Uterus (tissue), 2 donors: ENCODE results near the gene GJA3.

Source experiments
- CTCF ChIP-seq, 4 experiments: fragments of 200-600 bp in 2 of 4; fragments of 450-650 bp in 2 of 4; sonication (generic) in 2 of 4; IDR thresholded peaks; one replicate each; pipeline ENCODE4 v1.5.1; 2016 to 2019; ENCODE audit warnings: antibody characterized with exemption in 4 of 4, mild to moderate bottlenecking in 2 of 4, moderate library complexity in 1 of 4
- POLR2A ChIP-seq, 2 donors: fragments of 450-650 bp; IDR thresholded peaks; one replicate each; pipeline ENCODE4 v1.6.1; 2016; ENCODE audit warnings: antibody characterized with exemption in 2 of 2, mild to moderate bottlenecking in 1 of 2, moderate library complexity in 1 of 2

- TF ChIP-seq CTCF (IDR thresholded peaks at IDR 0.05) (no peak), POLR2A (IDR thresholded peaks at IDR 0.05) (no peak)
Observed at GRCh38 chr13:20193162-20193906, 32.5 kb upstream of the GJA3 start.
